ENCODE data around the gene CIZ1. TPM values are rescaled to one million over a fixed set of nuclear protein-coding genes. Genes with fewer than 3 reads are reported as not detected.
"Not testable (repeated sequence)": the region's sequence is repeated elsewhere in the genome, so short reads cannot be mapped to it uniquely, and the experiment has no call there.

The CIZ1 gene
- polyA plus RNA-seq, 2 of the 4 experiments (the other 2 are of a cell fraction) = 39.2 to 92.5 TPM

GRCh38 chr9:128132139-128132538 is 59.2 kb downstream of the CIZ1 start:
- H3K27ac ChIP-seq; FAIRE-seq; H3K4me1 ChIP-seq; ATAC-seq; H3K9me3 ChIP-seq; DNase-seq (ENCODE audit: low read depth in 1 of 2, low spot score in 1 of 2); H3K4me2 ChIP-seq; POLR2A ChIA-PET; H3K4me3 ChIP-seq: not testable (repeated sequence)
- WGBS (ENCODE audit: missing lambda C conversion rate) = 52% methylated on average over 8 of the region's 8 CpGs
- CTCF ChIA-PET = interaction anchor here (1.0 to 10.9 kb wide), 2 partner anchors 9 to 20 kb away, joined by 3 to 181 read pairs; no protein-coding TSS in a partner anchor

GRCh38 chr9:128131346-128131745 is 60.0 kb downstream of the CIZ1 start:
- H3K4me3 ChIP-seq; POLR2A ChIA-PET; H3K9me3 ChIP-seq; H3K4me2 ChIP-seq; FAIRE-seq; ATAC-seq; H3K27ac ChIP-seq; DNase-seq (ENCODE audit: low read depth in 1 of 2, low spot score in 1 of 2): not testable (repeated sequence)
- CTCF ChIA-PET = interaction anchor here (10.9 kb wide), 1 partner anchor 19 kb away, joined by 181 read pairs; no protein-coding TSS in a partner anchor
- 76% methylated on average over 8 of the region's 8 CpGs for WGBS (ENCODE audit: missing lambda C conversion rate)
- peaks cover 11% of the 10 kb centered on the region for H3K4me1 ChIP-seq

- peaks cover 18% of the 10 kb centered on the region for H3K4me1 ChIP-seq
- POLR2A ChIA-PET; H3K27ac ChIP-seq; DNase-seq (ENCODE audit: low read depth in 1 of 2, low spot score in 1 of 2); FAIRE-seq; H3K9me3 ChIP-seq; ATAC-seq; H3K4me2 ChIP-seq; H3K4me3 ChIP-seq: not testable (repeated sequence)
- WGBS (ENCODE audit: missing lambda C conversion rate) = 46% methylated on average over 6 of the region's 7 CpGs
- CTCF ChIA-PET = interaction anchor here (1.6 to 10.9 kb wide), 3 partner anchors 12 to 20 kb away, joined by 6 to 181 read pairs (median 15); no protein-coding TSS in a partner anchor
These were observed 60.7 kb downstream of the CIZ1 start for GRCh38 chr9:128130651-128131050.

- H3K9me3 ChIP-seq; H3K4me2 ChIP-seq; DNase-seq (ENCODE audit: low read depth in 1 of 2, low spot score in 1 of 2); ATAC-seq; H3K4me3 ChIP-seq; H3K27ac ChIP-seq; POLR2A ChIA-PET; FAIRE-seq: not testable (repeated sequence)
- CTCF ChIA-PET = interaction anchor here (0.6 to 10.9 kb wide), 4 partner anchors 13 to 28 kb away, joined by 4 to 181 read pairs (median 10); no protein-coding TSS in a partner anchor
- peaks cover 24% of the 10 kb centered on the region for H3K4me1 ChIP-seq
- 25% methylated on average over 10 of the region's 12 CpGs for WGBS (ENCODE audit: missing lambda C conversion rate)
- TF ChIP-seq CTCF (IDR thresholded peaks at IDR 0.05) = peak; percentile 24; the same call in 1 of the 3 replicates
These were observed 61.3 kb downstream of the CIZ1 start for GRCh38 chr9:128129976-128130590.

- DNase-seq (ENCODE audit: low read depth in 1 of 2, low spot score in 1 of 2) (no peak), FAIRE-seq (no peak), ATAC-seq (no peak)
- peak overlapping the region; percentile 92 to 99 for H3K27ac ChIP-seq
- H3K4me2 ChIP-seq = peak overlapping the region; percentile 97
- peak overlapping the region; percentile 87 for H3K4me3 ChIP-seq
- ChIA-PET CTCF (interaction anchor here (0.6 to 10.9 kb wide), 7 partner anchors 14 to 1996 kb away, joined by 3 to 181 read pairs (median 6); no protein-coding TSS in a partner anchor), POLR2A (interaction anchor here (0.6 to 1.4 kb wide), 13 partner anchors 9 to 75 kb away, joined by 3 to 12 read pairs (median 3); partner anchors contain the start of genes BBLN, CIZ1 and SLC25A25)
- H3K4me1 ChIP-seq = peaks cover 29% of the 10 kb centered on the region
- 49% methylated on average over 22 of the region's 29 CpGs for WGBS (ENCODE audit: missing lambda C conversion rate)
- no peaks in the 10 kb centered on the region for H3K9me3 ChIP-seq
- TF ChIP-seq RARB (CRISPR knock-in tag; IDR thresholded peaks at IDR 0.05) = no peak
- TF ChIP-seq HMGXB4 (CRISPR knock-in tag; IDR thresholded peaks at IDR 0.05; ENCODE audit: borderline replicate concordance) = no peak
- no peak for TF ChIP-seq FOXS1 (CRISPR knock-in tag; IDR thresholded peaks at IDR 0.05)
- TF ChIP-seq MAFK (IDR thresholded peaks at IDR 0.05; ENCODE audit: partially characterized antibody) = no peak
- no peak for TF ChIP-seq JUNB (IDR thresholded peaks at IDR 0.05)
- no peak for TF ChIP-seq ESRRA (IDR thresholded peaks at IDR 0.05; ENCODE audit: borderline replicate concordance, low read length)
- no peak for TF ChIP-seq ZSCAN20 (CRISPR knock-in tag; IDR thresholded peaks at IDR 0.05)
- TF ChIP-seq HOXA7 (CRISPR knock-in tag; IDR thresholded peaks at IDR 0.05) = no peak
These were observed 62.4 kb downstream of the CIZ1 start for GRCh38 chr9:128128836-128129590.
